Measurements from ENCODE around the gene SEMA4G.

SEMA4G gene

GRCh38 chr10:101014966-101015581 lies 45.8 kb downstream of the SEMA4G start:
- TF ChIP-seq, protein P1, sequence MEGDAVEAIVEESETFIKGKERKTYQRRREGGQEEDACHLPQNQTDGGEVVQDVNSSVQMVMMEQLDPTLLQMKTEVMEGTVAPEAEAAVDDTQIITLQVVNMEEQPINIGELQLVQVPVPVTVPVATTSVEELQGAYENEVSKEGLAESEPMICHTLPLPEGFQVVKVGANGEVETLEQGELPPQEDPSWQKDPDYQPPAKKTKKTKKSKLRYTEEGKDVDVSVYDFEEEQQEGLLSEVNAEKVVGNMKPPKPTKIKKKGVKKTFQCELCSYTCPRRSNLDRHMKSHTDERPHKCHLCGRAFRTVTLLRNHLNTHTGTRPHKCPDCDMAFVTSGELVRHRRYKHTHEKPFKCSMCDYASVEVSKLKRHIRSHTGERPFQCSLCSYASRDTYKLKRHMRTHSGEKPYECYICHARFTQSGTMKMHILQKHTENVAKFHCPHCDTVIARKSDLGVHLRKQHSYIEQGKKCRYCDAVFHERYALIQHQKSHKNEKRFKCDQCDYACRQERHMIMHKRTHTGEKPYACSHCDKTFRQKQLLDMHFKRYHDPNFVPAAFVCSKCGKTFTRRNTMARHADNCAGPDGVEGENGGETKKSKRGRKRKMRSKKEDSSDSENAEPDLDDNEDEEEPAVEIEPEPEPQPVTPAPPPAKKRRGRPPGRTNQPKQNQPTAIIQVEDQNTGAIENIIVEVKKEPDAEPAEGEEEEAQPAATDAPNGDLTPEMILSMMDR (IDR thresholded peaks at IDR 0.05; ENCODE audit: low read depth, low read length), result no peak
- H3K4me3 ChIP-seq (ENCODE audit: low read depth, low read length), result no peak overlapping the region

- H3K4me3 ChIP-seq (ENCODE audit: low read depth, low read length), result no peak overlapping the region
- TF ChIP-seq, protein P1 (IDR thresholded peaks at IDR 0.05; ENCODE audit: low read depth, low read length), result no peak
These were observed 46.3 kb downstream of the SEMA4G start for GRCh38 chr10:101015582-101015973.

GRCh38 chr10:101016814-101017213 lies 47.5 kb downstream of the SEMA4G start:
- H3K4me3 ChIP-seq (ENCODE audit: low read depth, low read length), result no peak overlapping the region
- TF ChIP-seq, protein P1 (IDR thresholded peaks at IDR 0.05; ENCODE audit: low read depth, low read length), result no peak

- TF ChIP-seq, protein P1 (IDR thresholded peaks at IDR 0.05; ENCODE audit: low read depth, low read length), result no peak
- H3K4me3 ChIP-seq (ENCODE audit: low read depth, low read length), result no peak overlapping the region
These were observed 48.9 kb downstream of the SEMA4G start for GRCh38 chr10:101018118-101018599.

DNA sequence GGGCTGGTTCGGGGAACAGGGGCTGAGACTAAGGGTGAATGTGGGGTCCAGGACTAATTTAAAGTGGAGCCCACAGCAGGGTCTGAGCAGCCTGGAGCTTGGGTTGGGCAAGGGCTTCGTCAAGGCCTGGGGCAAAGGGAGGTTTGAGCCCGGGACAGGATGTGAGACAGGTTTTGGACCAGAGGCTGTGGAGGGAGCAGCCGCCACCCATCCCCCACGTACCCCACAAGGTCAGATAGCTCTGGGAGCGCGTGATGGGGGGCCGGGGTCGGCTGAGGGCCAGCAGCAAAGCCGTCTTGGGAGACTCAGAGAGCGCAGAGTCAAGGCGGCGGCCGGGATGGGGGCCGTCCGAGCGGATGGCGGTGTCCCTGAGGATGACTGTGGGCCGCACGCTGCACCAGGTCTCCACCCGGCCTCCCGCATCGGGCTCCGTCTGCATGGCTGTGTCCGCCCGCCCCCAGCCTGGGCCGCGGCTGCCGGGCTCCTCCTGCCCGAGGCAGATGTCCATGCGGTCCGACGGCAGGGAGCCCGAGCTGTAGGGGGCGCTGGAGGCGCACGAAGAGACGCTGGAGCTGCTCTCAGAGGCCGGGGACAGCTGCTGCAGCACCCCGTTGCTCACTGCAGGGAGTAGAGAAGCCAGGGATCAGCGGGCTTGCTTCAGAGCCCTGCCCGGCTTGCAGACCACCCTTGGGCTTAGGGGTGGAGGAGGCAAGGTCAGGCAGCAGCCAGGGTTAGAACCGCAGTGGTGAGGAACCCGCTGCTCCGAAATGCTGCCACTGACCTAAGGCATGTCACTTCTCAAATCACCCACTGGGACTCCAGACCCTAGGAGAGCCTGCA lies 49.5 kb downstream of the SEMA4G start:
- no peak overlapping the region for H3K4me3 ChIP-seq (ENCODE audit: low read depth, low read length)
- TF ChIP-seq, protein P1 (IDR thresholded peaks at IDR 0.05; ENCODE audit: low read depth, low read length), result peak; percentile 75
